GM19395 (cell line): ENCODE measurements around the gene MAPRE2.
A peak's percentile ranks its signal among the peaks of the same experiment; 100 is the strongest.

Experiments used
- ATAC-seq: cut with Tn5 transposase; IDR thresholded peaks from one replicate; pipeline ENCODE4 v1.9.1; 2021; ENCODE audit warnings: mild to moderate bottlenecking, moderate library complexity; ENCODE audit not compliant: unreplicated experiment

Gene MAPRE2

DNA sequence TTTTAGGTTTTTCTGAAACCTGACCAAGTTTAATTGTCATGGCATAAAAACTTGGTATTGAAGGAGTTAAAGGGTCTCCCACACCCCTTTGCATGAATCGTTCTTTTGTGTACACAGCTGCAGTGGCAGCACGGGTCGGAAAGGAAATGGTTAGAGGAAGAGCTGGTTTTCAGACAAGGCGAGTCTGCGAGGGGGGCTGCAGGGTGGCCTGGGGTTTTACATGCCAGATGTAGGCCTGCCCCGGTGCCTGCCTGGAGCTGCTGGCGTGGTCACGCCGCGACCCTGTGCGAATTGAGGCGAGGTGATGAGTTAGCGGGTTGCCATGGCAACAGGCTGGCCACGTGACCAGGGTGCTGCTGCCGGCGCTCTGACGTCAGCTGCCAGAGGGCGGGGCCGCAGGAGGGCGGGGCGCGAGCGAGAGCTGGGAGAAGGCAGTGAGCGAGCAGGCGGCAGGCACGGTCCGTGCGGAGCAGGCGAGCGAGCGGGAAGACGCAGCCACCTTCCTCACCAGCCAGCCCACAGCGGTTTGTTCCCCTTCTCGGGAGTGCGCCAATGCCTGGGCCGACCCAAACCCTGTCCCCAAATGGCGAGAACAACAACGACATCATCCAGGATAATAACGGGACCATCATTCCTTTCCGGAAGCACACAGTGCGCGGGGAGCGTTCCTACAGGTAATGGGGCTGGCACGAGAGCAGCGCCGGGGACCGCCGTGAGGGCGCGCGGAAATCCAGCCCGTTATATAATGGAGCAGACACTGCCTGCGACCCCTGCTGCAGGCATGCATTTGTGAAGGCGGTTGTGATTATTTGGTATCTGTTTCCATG is at the start of gene MAPRE2:
MAPRE2 (plus strand) TSS at position 426 of the 827 bp plus-strand sequence; CDS start at position 553, 127 bp downstream.
- peak; percentile 77 for ATAC-seq

- ATAC-seq, result no peak
Measured at GRCh38 chr18:34991561-34991960, 49.7 kb upstream of the MAPRE2 start.

DNA sequence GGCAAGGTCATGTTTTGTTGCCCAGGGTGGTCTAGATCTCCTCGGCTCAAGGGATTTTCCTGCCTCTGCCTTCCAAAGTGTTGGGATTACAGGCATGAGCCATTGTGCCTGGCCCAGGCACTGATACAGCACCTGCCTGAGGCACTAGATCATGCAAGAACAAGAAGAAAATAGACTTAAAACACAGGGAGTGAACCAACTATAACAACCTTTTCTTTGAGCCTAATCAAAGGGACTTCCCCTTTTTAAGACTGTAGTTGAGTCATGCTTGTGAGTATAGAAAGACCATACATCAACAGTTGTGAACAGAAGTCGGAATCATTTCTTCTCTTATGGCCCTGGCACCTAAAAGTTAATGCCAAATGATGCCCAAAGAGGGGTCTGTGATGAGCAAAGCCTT is 47.9 kb upstream of the MAPRE2 start:
- no peak for ATAC-seq

GRCh38 chr18:34995746-34996145 is 45.5 kb upstream of the MAPRE2 start:
- no peak for ATAC-seq

DNA sequence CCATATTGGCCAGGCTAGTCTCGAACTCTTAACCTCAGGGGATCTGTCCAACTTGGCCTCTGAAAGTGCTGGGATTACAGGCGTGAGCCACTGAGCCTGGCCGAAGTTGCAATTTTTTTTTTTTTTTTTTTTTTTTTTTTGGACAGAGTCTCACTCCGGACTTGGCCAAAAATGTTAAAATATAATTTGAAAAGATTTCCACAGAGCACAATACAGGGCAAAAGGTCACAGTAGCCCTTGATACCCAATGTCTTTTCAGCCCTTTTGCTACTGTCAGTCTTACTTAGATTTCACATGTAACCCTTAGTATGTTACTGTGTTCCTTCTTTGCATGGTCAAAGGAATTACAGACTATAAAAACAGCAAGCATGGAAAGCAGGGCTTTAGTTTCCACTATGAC is 42.6 kb upstream of the MAPRE2 start:
- ATAC-seq, result no peak

DNA sequence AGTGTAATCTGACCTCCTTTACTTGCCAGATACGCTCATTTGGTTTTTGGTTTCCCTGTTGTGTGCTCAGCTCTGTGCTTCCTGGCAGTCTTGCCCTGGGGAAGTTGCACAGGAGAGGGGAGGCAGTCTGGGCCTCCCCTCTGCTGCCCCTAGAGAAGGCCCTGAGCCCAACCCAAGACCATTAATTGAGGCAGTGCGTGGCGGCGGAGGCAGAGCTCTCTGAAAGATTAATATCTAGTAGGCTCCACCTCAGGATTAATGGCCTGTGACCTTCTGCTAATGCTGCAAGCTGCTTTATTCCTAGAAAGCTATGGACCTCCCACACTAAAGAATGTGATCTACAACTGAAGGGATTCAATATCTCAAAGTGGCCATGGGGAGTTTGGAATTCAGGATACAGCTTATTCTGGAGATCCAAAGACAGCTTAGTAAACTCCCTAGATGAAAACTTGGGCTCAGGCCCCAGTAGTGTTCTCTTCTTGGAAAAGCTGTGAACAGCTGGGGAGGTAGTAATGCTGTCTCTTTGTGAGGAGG is 41.4 kb upstream of the MAPRE2 start:
- ATAC-seq, result no peak

GRCh38 chr18:35000457-35000856 is 40.8 kb upstream of the MAPRE2 start:
- no peak for ATAC-seq

DNA sequence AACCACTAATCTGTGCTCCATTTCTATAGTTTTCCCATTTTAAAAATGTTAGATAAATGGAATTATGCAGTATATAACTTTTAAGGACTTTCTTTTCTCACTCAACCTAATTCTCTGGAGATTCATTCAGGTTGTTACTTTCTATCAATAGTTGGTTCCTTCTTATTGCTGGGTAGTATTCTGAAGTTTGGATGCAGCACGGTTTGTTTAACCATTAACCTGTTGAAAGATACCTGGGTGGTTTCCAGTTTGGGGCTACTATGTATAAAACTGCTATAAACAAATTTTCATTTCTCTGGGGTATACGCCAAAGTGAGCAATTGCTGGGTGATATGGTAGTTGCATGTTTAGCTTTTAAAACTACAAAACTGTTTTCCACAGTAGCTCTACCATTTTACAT is 39.1 kb upstream of the MAPRE2 start:
- no peak for ATAC-seq

- ATAC-seq, result peak; percentile 92
Measured at GRCh38 chr18:35005963-35006577, 35.1 kb upstream of the MAPRE2 start.

DNA sequence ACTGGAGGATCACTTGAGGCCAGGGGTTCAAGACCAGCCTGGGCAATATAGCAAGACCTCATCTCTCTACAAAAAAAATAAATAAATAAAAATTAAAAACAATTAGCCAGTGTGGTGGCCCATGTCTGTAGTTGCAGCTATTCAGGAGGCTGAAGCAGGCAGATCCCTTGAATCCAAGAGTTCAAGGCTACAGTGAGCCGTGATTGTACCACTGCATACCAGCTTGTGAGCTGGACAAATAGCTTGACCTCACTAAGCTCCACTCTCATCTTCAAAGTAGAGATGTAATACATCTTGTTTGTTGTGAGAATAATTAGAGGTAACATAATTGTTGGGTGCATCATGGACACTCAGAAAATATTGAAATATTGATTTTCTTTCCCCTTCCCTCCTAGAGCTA is 31.1 kb upstream of the MAPRE2 start:
- ATAC-seq, result no peak

- no peak for ATAC-seq
Measured at GRCh38 chr18:35010993-35011392, 30.2 kb upstream of the MAPRE2 start.

- no peak for ATAC-seq
Measured at GRCh38 chr18:35019933-35020332, 21.3 kb upstream of the MAPRE2 start.

GRCh38 chr18:35022426-35023001 is 18.7 kb upstream of the MAPRE2 start:
- no peak for ATAC-seq

DNA sequence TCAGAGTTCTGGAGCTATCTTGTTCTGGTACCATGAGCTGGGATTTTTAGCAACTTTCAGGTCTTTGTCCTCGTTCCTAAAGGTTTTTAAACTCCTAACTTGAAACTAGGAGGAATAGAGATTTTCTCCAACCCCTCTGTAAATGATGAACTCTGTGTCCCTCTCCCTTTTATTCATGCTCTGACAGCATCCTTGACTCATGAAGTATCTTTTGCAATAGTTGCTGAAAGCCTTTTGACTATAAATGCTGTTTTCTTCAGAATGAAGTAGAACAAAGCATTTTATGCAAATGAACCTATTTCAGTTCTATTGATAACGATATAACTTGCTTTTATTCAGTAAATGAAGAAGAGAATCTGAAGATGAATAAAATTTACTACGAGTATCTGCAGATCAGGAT is 17.0 kb upstream of the MAPRE2 start:
- no peak for ATAC-seq

- ATAC-seq, result no peak
Measured at GRCh38 chr18:35024965-35025364, 16.2 kb upstream of the MAPRE2 start.

DNA sequence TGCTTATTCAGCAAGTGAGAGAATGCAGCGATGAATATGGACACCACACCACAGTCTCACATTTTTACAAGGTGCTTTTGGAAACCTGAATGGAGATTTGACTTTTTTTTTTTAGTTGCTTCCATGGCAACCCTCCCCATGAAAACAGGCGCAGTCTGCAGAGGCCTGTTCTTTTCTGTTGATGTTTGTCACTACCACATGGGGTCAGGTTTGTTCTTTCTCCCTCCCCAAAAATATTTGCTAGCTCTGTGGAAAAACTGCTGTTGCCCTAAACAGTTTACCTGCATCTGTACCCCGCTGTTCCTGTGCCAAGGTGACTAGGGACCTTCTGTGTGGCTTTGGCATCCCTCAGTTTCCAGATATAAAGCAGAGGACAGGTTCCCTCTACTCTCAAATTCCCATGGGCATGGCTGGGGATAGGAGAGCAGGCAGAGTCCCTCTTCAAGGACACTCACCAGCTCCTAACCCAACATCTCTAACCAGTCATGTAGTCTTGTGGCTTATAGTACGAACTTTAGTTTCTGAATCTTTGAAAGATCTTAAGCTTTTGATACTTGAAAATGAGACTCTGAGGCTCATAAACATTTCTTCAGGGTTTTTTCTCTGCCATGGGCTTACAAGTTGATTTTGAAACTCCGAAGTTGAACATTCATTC is 14.7 kb upstream of the MAPRE2 start:
- no peak for ATAC-seq

- ATAC-seq, result no peak
Measured at GRCh38 chr18:35027206-35027605, 14.0 kb upstream of the MAPRE2 start.

GRCh38 chr18:35028536-35028935 is 12.7 kb upstream of the MAPRE2 start:
- ATAC-seq, result no peak

GRCh38 chr18:35029103-35029502 is 12.1 kb upstream of the MAPRE2 start:
- ATAC-seq, result no peak

- ATAC-seq, result peak; percentile 83
Measured at GRCh38 chr18:35029770-35030169, 11.4 kb upstream of the MAPRE2 start.

GRCh38 chr18:35030277-35030989 is 10.8 kb upstream of the MAPRE2 start:
- ATAC-seq, result peak; percentile 48
